K562 (cell line): ENCODE data around the gene MLKL. TPM values are rescaled to one million over a fixed set of nuclear protein-coding genes. Genes with fewer than 3 reads are reported as not detected.

Experiments used
- ATAC-seq: fragments of 200-7000 bp; cut with Tn5 transposase; 3 replicates; pipeline ENCODE4 v1.9.1; 2020; ENCODE audit warnings: moderate library complexity
- BruUV-seq: library from RNA; stranded (reverse); fragments of 400-500 nt; replicated peaks from 2 replicates; lab custom pipeline; 2021; lab: Mats Ljungman, UMichigan
- CTCF ChIA-PET: fragments of 300-600 bp; formaldehyde crosslinking; extraction: SDS; loops from one replicate; lab custom pipeline; 2021; ENCODE audit warnings: low intra/inter-chr PET ratio; lab: Yijun Ruan, JAX
- POLR2A ChIA-PET: fragments of 300-600, 350-650 bp; sonication (Branson Sonifier 250); formaldehyde crosslinking; extraction: SDS; loops from one replicate; lab custom pipeline; 2021; ENCODE audit warnings: antibody characterized with exemption, inconsistent platforms; lab: Yijun Ruan, JAX
- DNase-seq, 4 experiments: peaks; one replicate each; pipeline versions ENCODE4 v3.0.0 to v3.0.0-alpha.2; 2011 to 2018; ENCODE audit warnings: low spot score in 3 of 4, mixed read lengths in 3 of 4; ENCODE audit errors: extremely low read depth in 1 of 4
- FAIRE-seq: peaks from 2 replicates; lab custom pipeline; 2011; peaks lifted over from hg19 to GRCh38; lab: Jason Lieb, UNC
- H2AFZ ChIP-seq: 2 replicates; pipeline ENCODE4 v1.6.0; 2011; ENCODE audit warnings: low read depth, low read length, control low read depth, inconsistent platforms
- H3K27ac ChIP-seq: fragments of 200-600 bp; 3 replicates; pipeline ENCODE4 v1.8.0; 2011; ENCODE audit warnings: low read depth, mild to moderate bottlenecking, control low read depth, inconsistent platforms, low read length, moderate library complexity, mixed read lengths; ENCODE audit errors: extremely low read depth
- H3K27me3 ChIP-seq, 2 experiments: fragments of 300-600 bp in 1 of 2; 2 replicates in 1 of 2; 3 replicates in 1 of 2; pipeline versions ENCODE4 v1.6.0 to v1.8.0; 2011; ENCODE audit warnings: inconsistent platforms in 2 of 2, low read length in 2 of 2, mild to moderate bottlenecking in 1 of 2, mixed read lengths in 1 of 2, moderate library complexity in 1 of 2; ENCODE audit not compliant: control insufficient read depth in 2 of 2, insufficient read depth in 2 of 2
- H3K36me3 ChIP-seq: fragments of 300-600 bp; 3 replicates; pipeline ENCODE4 v1.8.0; 2011; ENCODE audit warnings: mild to moderate bottlenecking, low read length, inconsistent platforms; ENCODE audit not compliant: control insufficient read depth, insufficient read depth
- H3K4me1 ChIP-seq, 2 experiments: fragments of 200-600 bp in 1 of 2; replicated peaks in 1 of 2; 2 replicates in 1 of 2; 3 replicates in 1 of 2; pipeline versions ENCODE4 v1.5.1 to v1.8.0; 2011; ENCODE audit warnings: inconsistent platforms in 2 of 2, low read length in 2 of 2, mild to moderate bottlenecking in 1 of 2, mixed read lengths in 1 of 2, moderate library complexity in 1 of 2; ENCODE audit not compliant: control insufficient read depth in 2 of 2, insufficient read depth in 2 of 2
- H3K4me2 ChIP-seq: 2 replicates; pipeline ENCODE4 v1.6.1; 2011; ENCODE audit warnings: low read length, control low read depth, inconsistent platforms, mixed read lengths; ENCODE audit not compliant: insufficient read depth
- H3K4me3 ChIP-seq: fragments of 200-600 bp; sonication (generic), shearing (Covaris generic); 2 replicates; pipeline ENCODE4 v1.5.1; 2016; ENCODE audit warnings: control low read depth, inconsistent platforms
- H3K79me2 ChIP-seq: fragments of 200-600 bp; 3 replicates; pipeline ENCODE4 v1.8.0; 2011; ENCODE audit warnings: low read length, inconsistent platforms; ENCODE audit not compliant: control insufficient read depth, insufficient read depth
- H3K9ac ChIP-seq, 2 experiments: 2 replicates each; pipeline versions ENCODE4 v1.6.0 to v1.6.1; 2011; ENCODE audit warnings: low read depth in 2 of 2, low read length in 2 of 2, control low read depth in 1 of 2, inconsistent platforms in 1 of 2, mild to moderate bottlenecking in 1 of 2, mixed read lengths in 1 of 2; ENCODE audit not compliant: insufficient read depth in 1 of 2
- H3K9me1 ChIP-seq: one replicate; pipeline ENCODE4 v1.6.0; 2011; ENCODE audit warnings: inconsistent platforms, mild to moderate bottlenecking, low read length, moderate library complexity; ENCODE audit not compliant: control insufficient read depth, insufficient read depth
- H3K9me3 ChIP-seq: replicated peaks from 2 replicates; pipeline ENCODE4 v1.5.1; 2011; ENCODE audit warnings: low read depth, low read length, inconsistent platforms; ENCODE audit not compliant: control insufficient read depth, insufficient read depth
- H4K20me1 ChIP-seq: replicated peaks from 2 replicates; pipeline ENCODE4 v1.6.1; 2011; ENCODE audit warnings: low read length, inconsistent platforms, mixed read lengths; ENCODE audit not compliant: control insufficient read depth, insufficient read depth
- CBFB ChIP-seq: sonication (generic); formaldehyde crosslinking; IDR thresholded peaks from 2 replicates; pipeline ENCODE4 v1.4.0; 2020; ENCODE audit warnings: mild to moderate bottlenecking, missing genetic modification reagents
- ETV1 ChIP-seq: fragments of 450-650 bp; conservative IDR thresholded peaks from 2 replicates; pipeline ENCODE4 v1.6.1; 2016; ENCODE audit warnings: missing genetic modification characterization, control low read depth, low read depth, missing compliant biosample characterization
- FOXA1 ChIP-seq: fragments of 450-650 bp; IDR thresholded peaks from 2 replicates; pipeline ENCODE4 v1.6.1; 2016; ENCODE audit warnings: mild to moderate bottlenecking, borderline replicate concordance
- KDM2B ChIP-seq: fragments of 250-450 bp; sonication (Bioruptor Pico); IDR thresholded peaks from 2 replicates; pipeline ENCODE4 v1.8.0; 2021; ENCODE audit warnings: mild to moderate bottlenecking, moderate library complexity
- POLR2B ChIP-seq: fragments of 450-650 bp; IDR thresholded peaks from 2 replicates; pipeline ENCODE4 v1.6.1; 2018; ENCODE audit warnings: low read depth; ENCODE audit not compliant: partially characterized antibody
- POLR3G ChIP-seq: IDR thresholded peaks from 2 replicates; pipeline ENCODE4 v1.6.1; 2011; ENCODE audit not compliant: insufficient read length, insufficient replicate concordance; ENCODE audit errors: extremely low read depth
- SAP30 ChIP-seq: fragments of 200-600 bp; sonication (generic); IDR thresholded peaks from 2 replicates; pipeline ENCODE4 v1.6.1; 2012; ENCODE audit warnings: borderline replicate concordance, low read depth, mild to moderate bottlenecking, moderate library complexity, low read length, control low read depth, inconsistent platforms; ENCODE audit not compliant: insufficient read depth, poor library complexity, severe bottlenecking
- SMARCA5 ChIP-seq: fragments of 450-650 bp; IDR thresholded peaks from 2 replicates; pipeline ENCODE4 v1.6.1; 2016
- TCF7 ChIP-seq: sonication (generic); IDR thresholded peaks from 2 replicates; pipeline ENCODE4 v1.6.1; 2016; ENCODE audit warnings: antibody characterized with exemption, borderline replicate concordance
- ZBTB1 ChIP-seq: sonication (generic); formaldehyde crosslinking; IDR thresholded peaks from 2 replicates; pipeline ENCODE4 v1.8.1; 2023; ENCODE audit warnings: missing genetic modification reagents, low read depth, mild to moderate bottlenecking, borderline replicate concordance
- ZC3H8 ChIP-seq: fragments of 450-650 bp; IDR thresholded peaks from 2 replicates; pipeline ENCODE4 v1.6.1; 2017
- ZNF311 ChIP-seq: fragments of 250-450 bp; sonication (Bioruptor Pico); IDR thresholded peaks from 2 replicates; pipeline ENCODE4 v1.4.0; 2020; ENCODE audit warnings: mild to moderate bottlenecking, moderate library complexity
- WGBS: fragments of 100-300 bp; shearing (Covaris generic); methylation state at CpG from one replicate; pipeline ENCODE4 v1.1.6; 2016; ENCODE audit warnings: low coverage, mixed read lengths; ENCODE audit not compliant: insufficient coverage; ENCODE audit errors: missing lambda C conversion rate; 5-methylcytosine and 5-hydroxymethylcytosine counted together
- in situ Hi-C: fragments of 300-500 bp; cut with MboI; formaldehyde crosslinking; loops from 4 replicates; pipeline ENCODE4 v1.15.0; 2018; ENCODE audit warnings: inconsistent platforms, mixed read lengths
- intact Hi-C: fragments of 100-400 bp; cut with micrococcal nuclease; formaldehyde crosslinking; loops from 2 replicates; pipeline ENCODE4 v1.14.2; 2022
- polyA plus RNA-seq, 8 experiments: library from polyadenylated mRNA; depleted of rRNA in 4 of 8; stranded (reverse) in 5 of 8; unstranded in 3 of 8; fragments of >200 nt; fragmentation: Nextera tagmentation in 2 of 8; fragmentation: Illumina TruSeq in 1 of 8; extraction: Ambion mirVana in 2 of 8; extraction: Trizol in 1 of 8; gene quantifications; 2 replicates each; pipeline versions ENCODE4 v1.2.1 to v1.2.3, GENCODE V29; 2011 to 2014; ENCODE audit warnings: inconsistent platforms in 1 of 8, missing spikeins in 1 of 8
- total RNA-seq, 7 experiments: library from RNA; depleted of rRNA in 6 of 7; stranded (reverse); fragments of >200 nt in 6 of 7; fragmentation: Illumina TruSeq in 2 of 7; extraction: Trizol in 2 of 7; gene quantifications; 2 replicates each; pipeline versions ENCODE4 v1.2.1 to v1.2.3, GENCODE V29; 2011 to 2021; ENCODE audit warnings: low replicate concordance in 1 of 7
- TF ChIP-seq, protein P1 (sequence below), 3 experiments: fragments of 200-800 bp in 1 of 3; fragments of 250-450 bp in 1 of 3; fragments of 450-650 bp in 1 of 3; sonication (Bioruptor Pico) in 1 of 3; sonication (Bioruptor generic) in 1 of 3; formaldehyde crosslinking in 1 of 3; IDR thresholded peaks; 2 replicates each; pipeline versions ENCODE4 v1.6.1 to v1.8.0; 2016 to 2022; ENCODE audit warnings: mild to moderate bottlenecking in 2 of 3, missing genetic modification characterization in 2 of 3, missing compliant biosample characterization in 1 of 3, moderate library complexity in 1 of 3
- TF ChIP-seq, protein P2 (sequence below): sonication (generic); formaldehyde crosslinking; IDR thresholded peaks from 2 replicates; pipeline ENCODE4 v1.8.0; 2022; ENCODE audit warnings: mild to moderate bottlenecking, missing genetic modification reagents
- TF ChIP-seq, protein P3 (sequence below): fragments of 450-650 bp; IDR thresholded peaks from 2 replicates; pipeline ENCODE4 v1.6.1; 2018; ENCODE audit warnings: mild to moderate bottlenecking, low read depth; ENCODE audit not compliant: partially characterized antibody

MLKL gene
- total and polyA plus RNA-seq, 9 of the 15 experiments (the other 6 are each of a cell fraction or from before 2014, with no cell fraction given) = 1.6 to 6.1 (median 4.8) TPM

GRCh38 chr16:74635303-74635702 lies 65.4 kb downstream of the MLKL start:
- H3K27me3 ChIP-seq = no peaks in the 10 kb centered on the region
- POLR2A ChIA-PET = interaction anchor here (1.3 kb wide), 1 partner anchor 31 kb away, joined by 6 read pairs; the partner anchor contains the start of gene RFWD3
- peaks cover 97% of the 10 kb centered on the region for H3K36me3 ChIP-seq
- no peaks in the 10 kb centered on the region for H4K20me1 ChIP-seq
- H3K9me3 ChIP-seq = no peaks in the 10 kb centered on the region
- no peak overlapping the region for H2AFZ ChIP-seq
- ATAC-seq = no peak
- H3K4me2 ChIP-seq = no peak overlapping the region
- no peak for DNase-seq
- peaks cover under 1% of the 10 kb centered on the region for H3K9me1 ChIP-seq
- in situ Hi-C loops (loop anchor here (10.0 kb wide), 1 partner anchor 321 kb away; no protein-coding TSS in a partner anchor), intact Hi-C loops (no loop called here)
- no peak overlapping the region for H3K9ac ChIP-seq
- H3K4me1 ChIP-seq = no peaks in the 10 kb centered on the region
- peaks cover 5% of the 10 kb centered on the region; the same call in 1 of the 3 replicates for H3K79me2 ChIP-seq
- H3K4me3 ChIP-seq = no peak overlapping the region
- BruUV-seq = no TSS peak
- WGBS = 76% methylated on average over 5 of the region's 5 CpGs
- no peak overlapping the region for H3K27ac ChIP-seq
- CTCF ChIA-PET = no interaction called here
- no peak for FAIRE-seq
- TF ChIP-seq ZBTB1 (CRISPR knock-in tag) = no peak
- TF ChIP-seq FOXA1 = no peak
- TF ChIP-seq SMARCA5 = no peak
- no peak for TF ChIP-seq SAP30
- TF ChIP-seq, protein P1, sequence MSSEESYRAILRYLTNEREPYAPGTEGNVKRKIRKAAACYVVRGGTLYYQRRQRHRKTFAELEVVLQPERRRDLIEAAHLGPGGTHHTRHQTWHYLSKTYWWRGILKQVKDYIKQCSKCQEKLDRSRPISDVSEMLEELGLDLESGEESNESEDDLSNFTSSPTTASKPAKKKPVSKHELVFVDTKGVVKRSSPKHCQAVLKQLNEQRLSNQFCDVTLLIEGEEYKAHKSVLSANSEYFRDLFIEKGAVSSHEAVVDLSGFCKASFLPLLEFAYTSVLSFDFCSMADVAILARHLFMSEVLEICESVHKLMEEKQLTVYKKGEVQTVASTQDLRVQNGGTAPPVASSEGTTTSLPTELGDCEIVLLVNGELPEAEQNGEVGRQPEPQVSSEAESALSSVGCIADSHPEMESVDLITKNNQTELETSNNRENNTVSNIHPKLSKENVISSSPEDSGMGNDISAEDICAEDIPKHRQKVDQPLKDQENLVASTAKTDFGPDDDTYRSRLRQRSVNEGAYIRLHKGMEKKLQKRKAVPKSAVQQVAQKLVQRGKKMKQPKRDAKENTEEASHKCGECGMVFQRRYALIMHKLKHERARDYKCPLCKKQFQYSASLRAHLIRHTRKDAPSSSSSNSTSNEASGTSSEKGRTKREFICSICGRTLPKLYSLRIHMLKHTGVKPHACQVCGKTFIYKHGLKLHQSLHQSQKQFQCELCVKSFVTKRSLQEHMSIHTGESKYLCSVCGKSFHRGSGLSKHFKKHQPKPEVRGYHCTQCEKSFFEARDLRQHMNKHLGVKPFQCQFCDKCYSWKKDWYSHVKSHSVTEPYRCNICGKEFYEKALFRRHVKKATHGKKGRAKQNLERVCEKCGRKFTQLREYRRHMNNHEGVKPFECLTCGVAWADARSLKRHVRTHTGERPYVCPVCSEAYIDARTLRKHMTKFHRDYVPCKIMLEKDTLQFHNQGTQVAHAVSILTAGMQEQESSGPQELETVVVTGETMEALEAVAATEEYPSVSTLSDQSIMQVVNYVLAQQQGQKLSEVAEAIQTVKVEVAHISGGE (CRISPR knock-in tag; IDR thresholded peaks at IDR 0.05) = no peak
- TF ChIP-seq POLR3G = no peak
- no peak for TF ChIP-seq POLR2B
- no peak for TF ChIP-seq KDM2B (CRISPR knock-in tag)
- TF ChIP-seq, protein P2, sequence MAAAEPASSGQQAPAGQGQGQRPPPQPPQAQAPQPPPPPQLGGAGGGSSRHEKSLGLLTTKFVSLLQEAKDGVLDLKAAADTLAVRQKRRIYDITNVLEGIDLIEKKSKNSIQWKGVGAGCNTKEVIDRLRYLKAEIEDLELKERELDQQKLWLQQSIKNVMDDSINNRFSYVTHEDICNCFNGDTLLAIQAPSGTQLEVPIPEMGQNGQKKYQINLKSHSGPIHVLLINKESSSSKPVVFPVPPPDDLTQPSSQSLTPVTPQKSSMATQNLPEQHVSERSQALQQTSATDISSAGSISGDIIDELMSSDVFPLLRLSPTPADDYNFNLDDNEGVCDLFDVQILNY (CRISPR knock-in tag) = no peak
- no peak for TF ChIP-seq ZNF311 (CRISPR knock-in tag)
- TF ChIP-seq ZC3H8 = no peak
- TF ChIP-seq, protein P3, sequence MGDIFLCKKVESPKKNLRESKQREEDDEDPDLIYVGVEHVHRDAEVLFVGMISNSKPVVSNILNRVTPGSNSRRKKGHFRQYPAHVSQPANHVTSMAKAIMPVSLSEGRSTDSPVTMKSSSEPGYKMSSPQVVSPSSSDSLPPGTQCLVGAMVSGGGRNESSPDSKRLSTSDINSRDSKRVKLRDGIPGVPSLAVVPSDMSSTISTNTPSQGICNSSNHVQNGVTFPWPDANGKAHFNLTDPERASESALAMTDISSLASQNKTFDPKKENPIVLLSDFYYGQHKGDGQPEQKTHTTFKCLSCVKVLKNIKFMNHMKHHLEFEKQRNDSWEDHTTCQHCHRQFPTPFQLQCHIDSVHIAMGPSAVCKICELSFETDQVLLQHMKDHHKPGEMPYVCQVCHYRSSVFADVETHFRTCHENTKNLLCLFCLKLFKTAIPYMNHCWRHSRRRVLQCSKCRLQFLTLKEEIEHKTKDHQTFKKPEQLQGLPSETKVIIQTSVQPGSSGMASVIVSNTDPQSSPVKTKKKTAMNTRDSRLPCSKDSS = no peak
- no peak for TF ChIP-seq CBFB (CRISPR knock-in tag)
- TF ChIP-seq ETV1 = no peak
- TF ChIP-seq TCF7 = no peak
